Right lobe of liver (tissue), 4 donors: Measurements from ENCODE around the gene PSMB8.

Source experiments
- CTCF ChIP-seq, 4 donors: fragments of 200-600 bp in 3 of 4; fragments of 450-650 bp in 1 of 4; IDR thresholded peaks; one replicate each; pipeline versions ENCODE4 v1.5.1 to v1.8.0; 2016 to 2022; ENCODE audit warnings: antibody characterized with exemption in 4 of 4, mild to moderate bottlenecking in 2 of 4
- POLR2A ChIP-seq: fragments of 450-650 bp; IDR thresholded peaks from one replicate; pipeline ENCODE4 v1.6.1; 2017; ENCODE audit warnings: antibody characterized with exemption, mild to moderate bottlenecking
- donor health status: DM: no; HTN: no; CAD: no.
- donor health status: DM: no; HTN: no; CAD: no.
- donor health status: DM: no; HTN: yes; CAD: no.

- TF ChIP-seq CTCF (IDR thresholded peaks at IDR 0.05) (peak; percentile 10 to 22 (median 17)), POLR2A (peak; percentile 82)
Measured at GRCh38 chr6:32843979-32844838, at the start of gene PSMB8.
